Activated CD8-positive, alpha-beta T cell treated with anti-CD3 and anti-CD28 coated beads for 36 hours (primary cell): Measurements from ENCODE around the gene PLEKHH3. TPM values are rescaled to one million over a fixed set of nuclear protein-coding genes. Genes with fewer than 3 reads are reported as not detected.

Experiments used
- ATAC-seq: fragments of 200-7000 bp; cut with Tn5 transposase; one replicate; pipeline ENCODE4 v1.10.0; 2021; ENCODE audit warnings: mild to moderate bottlenecking, moderate library complexity
- CTCF ChIA-PET: fragments of 350-600 bp; sonication (Branson Sonifier 250); formaldehyde crosslinking; loops from one replicate; lab custom pipeline; 2021; ENCODE audit warnings: antibody characterized with exemption; lab: Charles Lee
- POLR2A ChIA-PET: fragments of 350-600 bp; sonication (Branson Sonifier 250); formaldehyde crosslinking; loops from one replicate; lab custom pipeline; 2021; ENCODE audit warnings: antibody characterized with exemption; lab: Charles Lee
- DNase-seq: peaks from one replicate; pipeline ENCODE4 v3.0.0-alpha.2; 2020
- H3K27ac Mint-ChIP-seq: one replicate; pipeline ENCODE4 v1.8.0; 2021; ENCODE audit warnings: mild to moderate bottlenecking, mixed read lengths
- H3K27me3 Mint-ChIP-seq: one replicate; pipeline ENCODE4 v1.8.0; 2021; ENCODE audit warnings: mixed read lengths
- H3K36me3 Mint-ChIP-seq: one replicate; pipeline ENCODE4 v1.8.0; 2021; ENCODE audit warnings: low read depth, mixed read lengths
- H3K4me1 Mint-ChIP-seq: one replicate; pipeline ENCODE4 v1.8.0; 2021; ENCODE audit warnings: low read depth, mixed read lengths
- H3K4me3 Mint-ChIP-seq: one replicate; pipeline ENCODE4 v1.8.0; 2021; ENCODE audit warnings: mild to moderate bottlenecking, moderate library complexity, mixed read lengths
- H3K9me3 Mint-ChIP-seq: one replicate; pipeline ENCODE4 v1.8.0; 2021; ENCODE audit warnings: mixed read lengths
- intact Hi-C: fragments of 100-400 bp; cut with micrococcal nuclease; formaldehyde crosslinking; loops from one replicate; pipeline ENCODE4 v1.10.0; 2022
- total RNA-seq, 2 experiments: library from RNA; stranded (reverse); gene quantifications; one replicate each; pipeline ENCODE4 v1.2.3, GENCODE V29; 2021
- TF ChIP-seq, protein P1 (sequence below): fragments of 200-600 bp; IDR thresholded peaks from one replicate; pipeline ENCODE4 v1.8.0; 2022; ENCODE audit warnings: antibody characterized with exemption, mild to moderate bottlenecking

The PLEKHH3 gene
- total RNA-seq, 2 experiments from 2014 or later: 0.29 to 0.65 TPM

DNA sequence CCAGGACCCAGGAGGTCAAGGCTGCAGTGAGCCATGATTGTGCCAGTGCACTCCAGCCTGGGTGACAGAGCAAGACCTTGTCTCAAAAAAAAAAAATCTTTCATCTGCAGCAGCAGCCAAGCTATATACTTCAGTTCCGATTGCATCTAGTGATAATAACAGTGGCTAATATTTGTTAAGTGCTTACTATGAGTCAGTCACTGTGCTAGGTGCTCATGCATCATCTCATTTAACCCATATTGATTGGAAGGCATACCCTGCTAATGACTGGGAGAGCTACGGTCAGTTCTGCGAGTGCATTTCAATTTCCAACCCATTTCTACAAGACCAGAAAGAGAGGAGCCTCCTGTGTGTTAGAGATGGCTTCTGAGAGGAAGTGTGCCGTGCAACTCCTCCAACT lies 25.4 kb downstream of the PLEKHH3 start:
- DNase-seq: no peak
- H3K27ac Mint-ChIP-seq: no peak overlapping the region
- H3K4me1 Mint-ChIP-seq: peaks cover 11% of the 10 kb centered on the region
- peaks cover 14% of the 10 kb centered on the region for H3K27me3 Mint-ChIP-seq
- no peak overlapping the region for H3K4me3 Mint-ChIP-seq
- H3K9me3 Mint-ChIP-seq: no peaks in the 10 kb centered on the region
- no peak for ATAC-seq
- POLR2A ChIA-PET: no interaction called here
- intact Hi-C loops: no loop called here
- TF ChIP-seq, protein P1, sequence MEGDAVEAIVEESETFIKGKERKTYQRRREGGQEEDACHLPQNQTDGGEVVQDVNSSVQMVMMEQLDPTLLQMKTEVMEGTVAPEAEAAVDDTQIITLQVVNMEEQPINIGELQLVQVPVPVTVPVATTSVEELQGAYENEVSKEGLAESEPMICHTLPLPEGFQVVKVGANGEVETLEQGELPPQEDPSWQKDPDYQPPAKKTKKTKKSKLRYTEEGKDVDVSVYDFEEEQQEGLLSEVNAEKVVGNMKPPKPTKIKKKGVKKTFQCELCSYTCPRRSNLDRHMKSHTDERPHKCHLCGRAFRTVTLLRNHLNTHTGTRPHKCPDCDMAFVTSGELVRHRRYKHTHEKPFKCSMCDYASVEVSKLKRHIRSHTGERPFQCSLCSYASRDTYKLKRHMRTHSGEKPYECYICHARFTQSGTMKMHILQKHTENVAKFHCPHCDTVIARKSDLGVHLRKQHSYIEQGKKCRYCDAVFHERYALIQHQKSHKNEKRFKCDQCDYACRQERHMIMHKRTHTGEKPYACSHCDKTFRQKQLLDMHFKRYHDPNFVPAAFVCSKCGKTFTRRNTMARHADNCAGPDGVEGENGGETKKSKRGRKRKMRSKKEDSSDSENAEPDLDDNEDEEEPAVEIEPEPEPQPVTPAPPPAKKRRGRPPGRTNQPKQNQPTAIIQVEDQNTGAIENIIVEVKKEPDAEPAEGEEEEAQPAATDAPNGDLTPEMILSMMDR: no peak
- CTCF ChIA-PET: interaction anchor here (1.6 kb wide), 1 partner anchor 73 kb away, joined by 3 read pairs; no protein-coding TSS in a partner anchor
- no peaks in the 10 kb centered on the region for H3K36me3 Mint-ChIP-seq

GRCh38 chr17:42647778-42648177 lies 29.0 kb downstream of the PLEKHH3 start:
- POLR2A ChIA-PET: no interaction called here
- no peak for ATAC-seq
- no peaks in the 10 kb centered on the region for H3K9me3 Mint-ChIP-seq

DNA sequence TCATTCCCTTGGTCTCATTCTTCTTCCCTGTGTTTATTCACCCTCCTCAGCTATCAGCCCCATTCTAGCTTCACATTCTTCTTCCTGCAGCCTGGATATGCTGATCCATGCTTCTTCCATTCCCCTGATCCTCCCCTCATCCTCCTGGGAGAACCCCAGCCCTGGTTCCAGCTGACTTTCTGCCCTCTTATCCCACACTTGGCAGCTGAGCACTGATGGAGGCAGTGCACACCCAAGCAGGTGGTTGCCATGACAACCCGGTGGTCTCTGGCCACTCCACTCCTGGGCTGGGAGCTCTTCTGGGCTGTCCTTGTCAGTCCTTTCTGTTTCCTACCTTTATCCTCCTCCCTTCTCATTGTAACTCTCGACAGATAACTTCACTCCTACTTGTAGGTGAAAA lies 34.5 kb downstream of the PLEKHH3 start:
- ChIA-PET POLR2A (no interaction called here), CTCF (interaction anchor here (1.6 kb wide), 1 partner anchor 64 kb away, joined by 4 read pairs; the partner anchor contains the start of gene PSMC3IP)
- TF ChIP-seq, protein P1: no peak
- DNase-seq (no peak), ATAC-seq (no peak)
- Mint-ChIP-seq H3K4me3 (no peak overlapping the region), H3K36me3 (no peaks in the 10 kb centered on the region), H3K4me1 (no peaks in the 10 kb centered on the region), H3K27me3 (peaks cover 11% of the 10 kb centered on the region), H3K27ac (no peak overlapping the region), H3K9me3 (no peaks in the 10 kb centered on the region)
- intact Hi-C loops: no loop called here

More at GRCh38 chr17:42647778-42648177, 29.0 kb downstream of the PLEKHH3 start:
- TF ChIP-seq, protein P1: no peak
- CTCF ChIA-PET: interaction anchor here (0.9 to 1.8 kb wide), 4 partner anchors 11 to 70 kb away, joined by 3 to 4 read pairs (median 4); partner anchors contain the start of gene PSMC3IP
- intact Hi-C loops: no loop called here
- Mint-ChIP-seq H3K27me3 (peaks cover 8% of the 10 kb centered on the region), H3K36me3 (no peaks in the 10 kb centered on the region), H3K27ac (no peak overlapping the region), H3K4me1 (no peaks in the 10 kb centered on the region), H3K4me3 (no peak overlapping the region)
- DNase-seq: no peak

DNA sequence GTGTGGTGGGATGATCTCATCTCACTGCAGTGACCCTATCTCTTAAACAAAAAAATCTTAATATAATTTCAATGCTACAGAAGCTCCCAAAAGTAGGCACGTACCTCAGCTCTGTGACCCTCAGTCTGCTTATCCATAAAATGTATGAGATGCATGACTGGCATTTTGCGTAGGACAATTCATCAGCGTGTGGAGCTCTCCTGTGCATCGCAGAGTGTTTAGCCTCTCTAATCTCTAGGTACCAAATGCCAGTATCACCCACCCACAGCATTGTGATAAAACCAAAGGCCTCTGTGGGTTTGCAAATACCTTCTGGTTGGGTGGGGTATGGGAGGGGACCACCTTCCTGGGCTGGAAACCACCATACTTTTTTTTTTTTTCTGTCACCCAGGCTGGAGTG lies 36.7 kb downstream of the PLEKHH3 start:
- POLR2A ChIA-PET: interaction anchor here (0.6 kb wide), 1 partner anchor 118 kb away, joined by 3 read pairs; no protein-coding TSS in a partner anchor
- no peak for ATAC-seq

GRCh38 chr17:42639525-42640113 lies 37.2 kb downstream of the PLEKHH3 start:
- intact Hi-C loops: no loop called here
- POLR2A ChIA-PET: interaction anchor here (0.6 kb wide), 1 partner anchor 119 kb away, joined by 3 read pairs; no protein-coding TSS in a partner anchor

More for the DNA sequence above, 36.7 kb downstream of the PLEKHH3 start:
- no peaks in the 10 kb centered on the region for H3K9me3 Mint-ChIP-seq
- DNase-seq: no peak
- H3K4me1 Mint-ChIP-seq: no peaks in the 10 kb centered on the region
- H3K4me3 Mint-ChIP-seq: no peak overlapping the region
- TF ChIP-seq, protein P1: no peak
- intact Hi-C loops: no loop called here
- CTCF ChIA-PET: no interaction called here
- H3K27ac Mint-ChIP-seq: no peak overlapping the region
- H3K36me3 Mint-ChIP-seq: no peaks in the 10 kb centered on the region
- H3K27me3 Mint-ChIP-seq: peaks cover 7% of the 10 kb centered on the region

More at GRCh38 chr17:42639525-42640113, 37.2 kb downstream of the PLEKHH3 start:
- peaks cover 7% of the 10 kb centered on the region for H3K27me3 Mint-ChIP-seq
- no peaks in the 10 kb centered on the region for H3K4me1 Mint-ChIP-seq
- H3K36me3 Mint-ChIP-seq: no peaks in the 10 kb centered on the region
- TF ChIP-seq, protein P1: no peak
- no peak for DNase-seq
- no peak overlapping the region for H3K27ac Mint-ChIP-seq
- no peak for ATAC-seq
- H3K4me3 Mint-ChIP-seq: no peak overlapping the region
- no peaks in the 10 kb centered on the region for H3K9me3 Mint-ChIP-seq
- CTCF ChIA-PET: no interaction called here
